ENCODE measurements around the gene RCSD1.

RCSD1 gene

GRCh38 chr1:167755654-167756053 lies 125.6 kb downstream of the RCSD1 start:
- H3K27ac ChIP-seq: no peak overlapping the region
- DNase-seq (ENCODE audit: low spot score): no peak
- TF ChIP-seq CTCF (conservative IDR thresholded peaks at IDR 0.05; ENCODE audit: low read depth): no peak
- ChIA-PET POLR2A (ENCODE audit: low non-redundant PET) (no interaction called here), CTCF (interaction anchor here (0.7 kb wide), 1 partner anchor 16 kb away, joined by 6 read pairs; no protein-coding TSS in a partner anchor)
